Hindlimb muscle (tissue), 1 donor: Measurements from ENCODE around the gene NCDN. TPM values are rescaled to one million over a fixed set of nuclear protein-coding genes. Genes with fewer than 3 reads are reported as not detected.

Source experiments
- DNase-seq: peaks from one replicate; pipeline ENCODE4 v3.0.0-alpha.2; 2013
- polyA plus RNA-seq: library from polyadenylated mRNA; unstranded; fragments of 120-200 nt; gene quantifications from one replicate; pipeline ENCODE4 v1.2.1, GENCODE V29; 2013; ENCODE audit not compliant: insufficient read length

NCDN gene
- polyA plus RNA-seq, 1 donor: 19.9 TPM

DNA sequence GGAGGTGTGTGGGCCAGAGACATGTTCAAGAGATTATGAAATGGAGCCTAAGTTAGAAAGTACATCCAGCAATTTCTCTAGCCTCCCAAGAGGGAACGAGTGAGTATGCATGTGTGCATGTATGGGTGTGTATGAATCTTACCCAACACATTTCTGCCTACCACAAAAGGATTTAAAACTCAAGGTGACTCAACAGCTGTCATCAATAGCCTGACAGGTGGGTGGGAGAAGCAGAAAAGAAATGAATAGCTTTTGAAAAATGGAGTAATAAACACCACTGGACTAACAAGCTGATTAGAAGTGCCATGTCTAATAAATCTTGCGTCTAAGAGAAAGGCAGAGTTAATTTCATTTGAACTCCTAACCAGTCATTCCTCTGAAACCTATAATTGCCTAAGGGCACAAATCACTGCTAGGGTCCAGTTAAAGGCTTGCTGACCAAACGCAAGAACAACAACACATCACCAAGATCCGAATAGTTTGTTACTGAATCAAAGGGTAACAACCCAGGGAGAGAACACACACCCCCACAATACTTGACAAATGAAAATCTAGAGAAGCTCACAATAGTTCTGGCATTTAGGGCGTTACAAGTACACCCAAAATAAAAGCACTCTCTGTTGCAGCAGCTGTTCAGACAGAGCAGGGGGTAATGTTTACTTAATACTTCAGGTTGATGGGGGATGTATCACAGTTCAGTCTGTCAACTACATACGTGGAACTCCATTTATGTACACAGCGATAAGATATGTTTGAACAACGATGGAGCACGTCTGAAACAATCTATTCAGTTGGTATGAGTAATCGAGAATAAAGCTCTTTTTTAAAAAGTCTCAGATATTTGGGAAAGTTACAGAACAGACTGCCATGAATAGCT is 1.8 kb upstream of the NCDN start:
- DNase-seq: no peak

DNA sequence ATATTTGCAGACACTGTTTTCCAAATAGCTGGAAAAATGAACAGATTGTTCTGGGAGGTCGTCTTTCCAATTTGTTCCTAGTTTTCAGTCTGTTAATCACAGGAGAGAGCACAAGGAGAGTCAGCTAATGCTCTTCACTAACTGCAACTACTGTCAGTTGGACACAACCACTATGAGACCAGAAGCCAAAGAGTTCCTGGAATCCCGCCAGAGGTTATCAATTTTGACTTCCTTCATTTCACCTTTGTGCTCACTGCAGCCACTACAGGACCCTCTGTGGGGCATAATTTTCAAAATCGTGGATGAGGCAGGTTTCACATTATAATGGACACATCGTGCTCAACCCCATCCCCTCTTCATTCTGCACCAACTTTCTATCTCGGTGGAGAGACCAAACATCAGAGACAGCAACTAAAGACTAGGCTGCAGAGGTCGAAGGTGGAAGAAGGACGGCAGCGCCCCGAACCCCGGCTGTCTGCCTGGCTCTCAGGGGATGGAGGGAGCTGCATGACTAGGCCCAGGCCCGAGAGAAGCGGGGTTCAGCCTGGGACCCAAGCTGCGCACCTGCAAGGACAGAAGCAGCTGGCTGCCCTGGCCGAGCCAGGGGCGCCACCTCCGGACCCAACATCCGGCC is 998 bp upstream of the NCDN start:
- no peak for DNase-seq

DNA sequence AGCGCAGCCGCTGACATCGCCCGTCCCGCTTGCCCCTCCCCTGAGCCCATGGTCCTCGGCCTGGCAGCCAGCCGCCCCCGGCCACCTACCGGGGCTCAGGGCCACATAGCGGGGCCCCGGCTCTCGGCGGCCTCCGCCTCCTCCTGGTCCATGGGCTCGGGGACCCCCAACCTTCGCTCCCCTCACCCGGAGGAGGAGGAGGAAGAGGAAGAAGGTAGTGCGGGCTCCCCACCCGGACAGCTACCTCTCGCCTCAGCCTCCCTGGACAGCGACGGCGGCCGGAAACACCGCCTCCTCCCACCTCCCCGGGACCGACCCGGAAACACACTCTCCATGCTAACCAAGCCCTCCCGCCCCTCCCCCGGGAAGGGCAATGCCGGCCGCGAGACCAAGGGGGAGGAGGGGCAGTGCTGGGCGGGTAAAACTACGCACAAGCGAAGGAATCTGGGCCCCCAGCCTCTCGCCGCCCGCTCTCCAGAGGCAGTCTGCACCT is 435 bp upstream of the NCDN start, which contains the start of gene KIAA0319L:
Gene KIAA0319L (minus strand): TSS at position 286 of the 493 bp plus-strand sequence. CDS start 2,912 bp downstream, outside the sequence.
- DNase-seq: no peak

DNA sequence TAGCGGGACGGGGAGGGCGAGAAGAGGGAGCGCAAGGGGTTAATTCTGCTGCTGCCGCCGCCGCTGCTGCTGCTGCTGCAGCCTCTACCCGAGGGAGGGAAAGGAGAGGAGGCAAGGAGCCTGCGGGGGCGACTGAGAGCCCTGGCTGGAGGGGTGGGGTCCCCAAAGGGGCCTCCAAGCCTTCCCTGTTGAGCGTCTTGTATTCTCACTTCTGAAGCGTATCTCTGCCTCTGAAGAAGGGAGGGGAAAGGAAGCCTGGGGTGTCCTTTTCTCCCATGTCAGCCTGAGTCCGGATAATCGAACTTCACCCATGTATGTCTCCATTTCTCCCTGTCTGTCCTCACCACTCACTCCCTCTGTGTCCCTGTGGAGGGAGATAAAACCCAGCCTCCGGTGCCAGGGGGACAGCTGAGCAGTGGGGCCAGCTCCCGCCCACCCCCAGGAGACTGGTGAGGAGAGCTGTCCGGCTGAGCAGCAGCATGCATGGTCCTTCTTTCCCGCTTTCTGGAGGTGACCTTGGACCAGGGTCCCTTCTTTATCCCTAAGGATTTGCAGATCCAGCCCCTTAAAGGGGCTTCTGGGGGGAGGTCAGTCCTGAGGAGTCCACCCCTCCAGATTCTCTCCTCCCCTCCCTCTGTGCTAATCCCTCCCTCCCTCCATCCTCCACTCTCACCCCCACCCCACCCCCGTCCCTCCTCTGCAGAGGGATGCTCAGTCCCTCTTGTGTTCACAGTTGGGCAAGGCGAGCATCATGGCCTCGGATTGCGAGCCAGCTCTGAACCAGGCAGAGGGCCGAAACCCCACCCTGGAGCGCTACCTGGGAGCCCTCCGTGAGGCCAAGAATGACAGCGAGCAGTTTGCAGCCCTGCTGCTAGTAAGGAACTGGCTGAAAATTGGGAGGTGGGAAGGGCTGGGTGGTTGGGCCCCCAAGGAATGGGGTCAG is 1.0 kb downstream of the NCDN start:
- no peak for DNase-seq

DNA sequence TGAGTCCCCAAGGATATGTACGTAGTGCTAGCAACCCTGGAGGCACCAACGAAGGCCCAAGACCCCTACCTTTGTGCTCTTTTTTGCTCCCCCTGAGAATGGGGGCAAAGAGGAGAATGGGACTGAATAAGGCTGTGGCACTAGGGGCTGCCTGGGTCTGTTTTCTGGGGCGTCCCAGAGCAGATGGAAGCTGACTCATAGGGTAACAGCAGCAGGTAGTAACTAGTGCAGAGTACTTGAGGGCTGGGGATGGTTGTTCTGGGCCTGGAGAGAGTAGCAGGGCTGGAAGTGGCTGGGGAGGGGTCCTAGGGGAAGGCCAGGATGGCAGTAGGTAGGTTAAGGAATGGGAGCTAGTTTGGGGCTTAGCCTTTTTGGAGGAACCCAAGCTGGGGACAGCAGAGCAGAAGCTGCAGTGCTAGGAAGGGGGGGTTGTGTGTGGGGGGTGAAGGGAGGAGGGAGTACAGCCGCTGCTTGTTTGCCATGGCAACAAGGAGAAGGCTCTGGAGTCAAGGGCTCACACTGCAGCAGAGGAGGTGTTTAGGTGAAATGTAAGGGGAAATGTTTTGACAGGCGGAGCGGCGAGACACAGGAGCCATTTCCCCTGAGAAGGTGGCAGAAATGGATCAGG is 1.8 kb downstream of the NCDN start:
- DNase-seq: no peak

DNA sequence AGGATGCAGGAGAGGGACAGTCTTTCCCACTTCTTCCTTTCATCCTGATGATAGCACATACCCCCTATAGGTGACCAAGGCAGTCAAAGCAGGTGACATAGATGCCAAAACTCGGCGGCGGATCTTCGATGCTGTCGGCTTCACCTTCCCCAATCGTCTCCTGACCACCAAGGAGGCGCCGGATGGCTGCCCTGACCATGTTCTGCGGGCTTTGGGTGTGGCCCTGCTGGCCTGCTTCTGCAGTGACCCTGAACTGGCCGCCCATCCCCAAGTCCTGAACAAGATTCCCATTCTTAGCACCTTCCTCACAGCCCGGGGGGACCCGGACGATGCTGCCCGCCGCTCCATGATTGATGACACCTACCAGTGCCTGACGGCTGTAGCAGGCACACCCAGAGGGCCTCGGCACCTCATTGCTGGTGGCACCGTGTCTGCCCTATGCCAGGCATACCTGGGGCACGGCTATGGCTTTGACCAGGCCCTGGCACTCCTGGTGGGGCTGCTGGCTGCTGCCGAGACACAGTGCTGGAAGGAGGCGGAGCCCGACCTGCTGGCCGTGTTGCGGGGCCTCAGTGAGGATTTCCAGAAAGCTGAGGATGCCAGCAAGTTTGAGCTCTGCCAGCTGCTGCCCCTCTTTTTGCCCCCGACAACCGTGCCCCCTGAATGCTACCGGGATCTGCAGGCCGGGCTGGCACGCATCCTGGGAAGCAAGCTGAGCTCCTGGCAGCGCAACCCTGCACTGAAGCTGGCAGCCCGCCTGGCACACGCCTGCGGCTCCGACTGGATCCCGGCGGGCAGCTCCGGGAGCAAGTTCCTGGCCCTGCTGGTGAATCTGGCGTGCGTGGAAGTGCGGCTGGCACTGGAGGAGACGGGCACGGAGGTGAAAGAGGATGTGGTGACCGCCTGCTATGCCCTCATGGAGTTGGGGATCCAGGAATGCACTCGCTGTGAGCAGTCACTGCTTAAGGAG is 2.9 kb downstream of the NCDN start:
- no peak for DNase-seq

DNA sequence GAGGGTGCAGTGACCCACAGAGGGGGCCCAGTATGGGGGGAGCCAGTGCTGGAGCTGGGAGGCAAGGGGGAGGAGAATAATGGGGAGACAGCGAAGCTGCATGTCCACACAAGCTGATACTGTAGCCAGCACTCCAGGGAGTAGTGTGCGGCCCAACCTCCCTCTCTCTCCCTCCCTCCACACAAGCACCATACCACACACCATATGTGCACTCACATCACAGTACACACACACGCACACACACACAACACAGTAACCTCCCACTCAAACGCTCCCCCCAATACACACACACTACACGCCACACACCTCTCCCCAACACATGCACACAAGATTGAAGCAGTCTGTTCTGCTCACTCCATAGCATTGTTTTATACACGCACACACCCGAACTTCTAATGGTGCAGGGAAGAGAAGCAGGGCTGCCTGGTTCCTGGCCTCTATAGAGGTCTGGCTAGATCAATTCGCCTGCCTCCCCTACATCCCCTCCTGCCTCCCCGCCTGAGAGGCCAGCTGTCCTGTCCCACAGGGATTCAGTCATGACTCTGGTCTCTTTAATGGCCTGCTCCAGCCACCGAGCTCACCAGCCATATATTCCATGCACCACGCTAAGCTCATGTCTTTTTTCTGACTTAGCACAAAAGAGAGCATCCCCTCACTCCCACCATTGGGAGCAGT is 3.8 kb downstream of the NCDN start:
- DNase-seq: no peak

DNA sequence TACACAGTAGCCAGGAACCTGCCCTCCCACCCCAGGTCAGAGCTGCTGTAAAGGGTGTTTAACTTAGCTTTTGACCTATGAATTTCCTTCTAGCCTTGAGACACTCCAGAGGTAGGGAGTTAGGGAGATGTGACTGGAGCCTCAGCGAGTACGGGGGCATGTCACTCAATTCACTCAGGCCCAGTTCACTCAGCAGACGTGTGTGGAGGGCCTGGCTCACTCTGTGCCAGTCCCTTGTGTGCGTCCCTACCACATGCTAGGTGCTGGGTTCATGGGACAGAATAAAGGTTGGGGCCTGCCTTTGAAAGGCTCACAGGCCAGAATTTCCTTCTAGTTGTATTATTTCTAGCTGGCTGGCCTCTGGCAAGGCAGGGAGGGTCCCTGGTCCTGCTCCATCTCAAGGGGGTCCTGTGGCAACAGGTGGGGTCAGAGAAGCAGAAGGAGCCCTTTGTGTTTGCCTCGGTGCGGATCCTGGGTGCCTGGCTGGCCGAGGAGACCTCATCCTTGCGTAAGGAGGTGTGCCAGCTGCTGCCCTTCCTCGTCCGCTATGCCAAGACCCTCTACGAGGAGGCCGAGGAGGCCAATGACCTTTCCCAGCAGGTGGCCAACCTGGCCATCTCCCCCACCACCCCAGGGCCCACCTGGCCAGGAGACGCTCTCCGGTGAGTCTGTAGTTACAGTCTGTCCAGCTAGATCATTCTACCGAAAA is 4.5 kb downstream of the NCDN start:
- DNase-seq: no peak

DNA sequence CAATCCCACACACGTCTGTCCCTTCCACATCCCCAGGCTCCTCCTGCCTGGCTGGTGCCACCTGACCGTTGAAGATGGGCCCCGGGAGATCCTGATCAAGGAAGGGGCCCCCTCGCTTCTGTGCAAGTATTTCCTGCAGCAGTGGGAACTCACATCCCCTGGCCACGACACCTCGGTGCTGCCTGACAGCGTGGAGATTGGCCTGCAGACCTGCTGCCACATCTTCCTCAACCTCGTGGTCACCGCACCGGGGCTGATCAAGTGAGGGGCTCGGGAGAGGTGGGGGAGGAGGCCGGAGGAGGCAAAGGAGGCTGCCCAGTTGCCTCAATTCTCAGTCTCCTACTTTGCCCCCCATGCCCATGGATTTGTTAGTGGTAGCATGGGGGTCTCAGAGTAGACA is 5.6 kb downstream of the NCDN start:
- no peak for DNase-seq

DNA sequence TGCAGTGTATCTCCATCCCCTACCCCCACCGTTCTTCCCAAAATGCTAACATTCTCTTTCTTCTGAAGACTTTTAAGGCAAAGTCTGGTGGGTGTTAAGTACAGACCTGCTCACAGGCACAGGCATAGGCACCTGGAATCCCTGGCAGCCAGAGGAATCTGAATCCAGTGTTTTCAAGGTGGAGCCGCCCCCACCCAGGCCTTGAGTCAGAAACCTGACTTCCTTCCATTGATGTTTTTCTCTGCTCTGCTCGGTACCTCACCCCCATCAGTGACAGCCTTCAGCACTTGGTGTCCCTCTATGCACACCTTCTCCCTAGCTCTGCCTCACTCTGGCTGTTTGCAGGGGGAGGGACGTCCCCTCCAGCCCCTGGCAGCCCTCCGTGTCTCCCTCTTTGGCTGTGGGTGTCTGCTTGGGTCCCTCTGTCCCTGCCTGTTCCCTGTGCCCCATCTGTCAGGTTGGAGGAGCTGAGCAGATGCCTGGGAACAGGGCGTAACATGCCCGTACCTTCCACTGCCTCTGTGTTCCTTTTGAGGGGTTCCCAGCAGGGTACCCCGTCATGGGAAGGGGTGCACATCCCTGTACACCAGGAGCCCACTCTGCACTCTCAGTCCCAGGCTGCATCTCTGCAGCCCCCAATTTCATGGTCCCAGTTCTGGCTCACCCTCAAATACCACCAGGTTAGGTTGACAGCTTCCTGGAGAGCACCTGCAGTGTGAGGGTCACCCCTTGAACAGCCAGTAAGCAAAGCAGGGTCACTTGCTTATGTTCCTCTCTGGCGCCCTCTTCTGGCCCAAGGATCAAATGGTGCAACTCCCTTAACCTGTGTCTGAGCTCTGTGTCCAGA is 6.7 kb downstream of the NCDN start:
- no peak for DNase-seq

DNA sequence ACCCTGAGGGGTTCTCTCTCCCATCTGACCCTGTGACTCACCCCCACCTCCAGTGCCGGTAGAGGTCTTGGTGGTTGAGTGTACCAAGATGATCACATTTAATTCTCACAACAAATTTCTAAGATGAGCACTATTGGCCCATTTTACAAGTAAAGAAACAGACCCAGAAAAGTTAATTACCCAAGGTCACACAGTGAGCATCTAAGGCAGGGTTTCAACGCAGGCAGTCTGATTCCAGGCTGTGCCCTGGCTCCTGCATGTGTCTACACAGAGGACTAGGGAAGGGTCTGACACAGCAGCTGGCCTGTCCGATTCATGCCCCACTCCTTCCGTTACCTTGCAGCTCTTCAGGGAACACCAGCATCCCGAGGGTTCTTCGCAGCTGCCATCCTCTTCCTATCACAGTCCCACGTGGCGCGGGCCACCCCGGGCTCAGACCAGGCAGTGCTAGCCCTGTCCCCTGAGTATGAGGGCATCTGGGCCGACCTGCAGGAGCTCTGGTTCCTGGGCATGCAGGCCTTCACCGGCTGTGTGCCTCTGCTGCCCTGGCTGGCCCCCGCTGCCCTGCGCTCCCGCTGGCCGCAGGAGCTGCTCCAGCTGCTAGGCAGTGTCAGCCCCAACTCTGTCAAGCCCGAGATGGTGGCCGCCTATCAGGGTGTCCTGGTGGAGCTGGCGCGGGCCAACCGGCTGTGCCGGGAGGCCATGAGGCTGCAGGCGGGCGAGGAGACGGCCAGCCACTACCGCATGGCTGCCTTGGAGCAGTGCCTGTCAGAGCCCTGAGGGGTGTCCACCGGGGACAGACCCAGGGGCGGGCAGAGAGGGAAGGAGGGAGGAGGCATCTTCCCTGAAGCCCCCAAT is 7.5 kb downstream of the NCDN start:
- DNase-seq: no peak

DNA sequence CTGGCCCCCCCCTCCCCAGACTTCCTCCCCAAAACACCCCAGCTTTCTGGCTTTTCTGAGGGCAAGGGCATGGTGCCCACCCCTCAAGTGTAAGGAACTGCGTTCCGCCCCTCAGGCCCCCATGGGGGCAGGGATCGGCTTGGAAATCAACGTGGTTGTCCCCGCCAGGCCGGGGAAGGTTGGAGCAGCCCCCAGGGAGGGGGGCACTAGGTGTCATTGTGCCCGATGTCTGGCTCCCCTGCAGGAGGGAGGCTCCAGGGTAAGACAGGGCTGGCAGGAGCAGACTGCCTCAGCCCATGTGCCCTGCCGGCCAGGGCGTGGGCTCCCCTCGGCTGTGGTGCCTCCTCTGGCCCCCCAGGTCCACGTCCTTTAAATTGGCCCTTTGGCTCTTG is 8.1 kb downstream of the NCDN start:
- no peak for DNase-seq

DNA sequence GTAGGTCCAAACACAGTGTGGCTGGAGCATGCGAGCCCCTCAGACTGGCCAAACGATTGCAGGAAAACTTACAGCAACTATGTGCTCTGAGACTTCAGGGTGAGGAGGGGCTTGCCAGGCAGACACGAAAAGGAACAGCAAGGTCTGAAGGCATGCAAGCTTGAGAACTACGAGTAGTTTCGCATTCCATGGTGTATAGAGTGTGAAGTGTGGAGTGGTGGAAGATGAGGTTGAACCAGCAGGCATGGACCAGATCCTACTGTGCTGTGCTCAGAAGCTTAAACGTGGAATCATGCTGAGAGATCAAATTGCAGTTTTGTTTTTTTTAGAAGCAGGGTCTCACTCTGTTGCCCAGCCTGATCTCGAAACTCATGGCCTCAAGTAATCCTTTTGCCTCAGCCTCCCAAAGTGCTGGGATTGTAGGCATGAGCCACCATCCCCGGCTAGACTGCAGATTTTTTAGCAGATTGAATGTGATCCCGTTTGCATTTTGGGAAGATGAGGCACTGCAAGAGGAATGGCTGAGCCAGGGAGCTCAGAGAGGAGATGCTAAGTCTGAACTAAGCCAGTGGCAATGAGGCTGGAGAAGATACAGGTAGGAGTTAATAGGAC is 10.5 kb downstream of the NCDN start:
- no peak for DNase-seq

DNA sequence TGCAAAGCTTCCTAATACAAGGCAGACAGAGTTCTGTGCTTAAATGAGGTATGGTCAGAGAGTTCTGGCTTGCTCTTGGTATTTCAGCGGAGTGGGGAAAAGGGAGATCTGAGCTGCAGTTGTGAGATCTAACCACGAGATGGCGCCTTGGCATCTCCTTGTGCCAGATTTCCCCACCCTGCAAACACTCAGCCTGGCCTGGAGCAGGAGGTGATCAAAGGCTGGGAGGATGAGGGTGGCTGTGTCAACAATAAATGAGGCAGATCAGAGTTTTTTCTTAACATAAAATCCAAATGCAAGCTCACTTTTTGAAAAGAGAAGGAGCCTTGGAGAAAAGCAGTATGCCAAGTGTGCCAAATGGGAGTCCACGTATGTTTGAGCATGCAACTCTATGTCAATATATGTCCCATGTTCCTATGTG is 11.4 kb downstream of the NCDN start:
- peak; percentile 74 for DNase-seq

DNA sequence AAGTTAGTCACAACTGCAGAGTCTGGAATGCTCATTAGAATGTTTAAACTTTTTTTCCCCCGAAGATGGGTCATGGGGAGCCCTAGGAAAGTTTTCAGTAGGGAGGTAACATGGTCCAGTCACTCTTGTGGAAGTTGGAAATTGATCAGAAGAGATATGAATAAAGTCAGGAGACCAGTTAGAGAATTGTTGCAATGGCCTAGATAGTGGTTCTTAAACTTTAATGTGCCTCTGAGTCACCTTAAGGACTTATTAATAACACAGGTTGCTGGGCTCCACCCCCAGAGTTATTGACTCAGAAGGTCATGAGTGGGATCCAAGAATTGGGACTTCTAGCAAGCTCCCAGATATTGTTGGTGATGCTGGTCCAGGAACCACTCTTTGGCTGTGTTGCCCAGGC is 12.3 kb downstream of the NCDN start:
- DNase-seq: no peak

DNA sequence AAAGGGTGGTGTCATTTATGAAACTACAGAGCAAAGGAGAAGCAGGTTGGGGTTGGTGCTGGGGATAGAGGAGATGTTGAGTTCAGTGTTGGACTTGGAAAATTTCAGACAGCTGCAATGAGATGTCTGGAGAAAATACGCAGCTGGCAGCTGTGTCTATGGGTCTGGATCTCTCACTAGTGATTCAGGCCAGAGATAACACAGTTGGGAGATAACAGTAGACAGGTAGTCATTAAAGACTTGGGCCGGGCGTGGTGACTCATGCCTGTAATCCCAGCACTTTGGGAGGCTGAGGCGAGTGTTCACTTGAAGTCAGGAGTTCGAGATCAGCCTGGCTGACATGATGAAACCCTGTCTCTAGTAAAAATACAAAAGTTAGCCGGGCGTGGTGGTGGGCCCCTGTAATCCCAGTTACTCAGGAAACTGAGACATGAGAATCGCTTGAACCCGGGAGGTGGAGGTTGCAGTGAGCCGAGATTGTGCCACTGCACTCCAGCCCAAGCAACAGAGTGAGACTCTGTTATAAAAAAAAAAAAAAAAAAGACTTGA is 13.1 kb downstream of the NCDN start:
- no peak for DNase-seq

DNA sequence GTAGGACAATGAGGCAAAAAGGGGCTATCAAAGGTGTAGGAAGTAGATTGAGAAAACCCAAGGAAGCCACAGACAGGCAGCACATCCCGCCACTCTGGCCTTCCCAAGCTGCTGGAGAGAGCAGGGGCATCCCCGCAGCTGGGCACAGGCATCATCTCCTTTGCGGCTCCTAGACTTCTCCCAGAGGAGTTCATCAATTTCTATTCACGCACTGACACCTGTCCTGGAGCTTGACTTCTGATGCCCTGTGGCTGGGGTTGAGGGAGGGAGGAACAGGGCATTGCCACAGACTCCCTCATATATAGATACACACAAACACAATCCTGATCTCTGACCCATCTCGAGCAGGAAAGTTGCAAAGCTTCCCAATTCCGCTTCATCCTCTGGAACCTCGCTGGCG is 13.7 kb downstream of the NCDN start:
- no peak for DNase-seq
